ENCODE measurements around the gene INO80.

DNA sequence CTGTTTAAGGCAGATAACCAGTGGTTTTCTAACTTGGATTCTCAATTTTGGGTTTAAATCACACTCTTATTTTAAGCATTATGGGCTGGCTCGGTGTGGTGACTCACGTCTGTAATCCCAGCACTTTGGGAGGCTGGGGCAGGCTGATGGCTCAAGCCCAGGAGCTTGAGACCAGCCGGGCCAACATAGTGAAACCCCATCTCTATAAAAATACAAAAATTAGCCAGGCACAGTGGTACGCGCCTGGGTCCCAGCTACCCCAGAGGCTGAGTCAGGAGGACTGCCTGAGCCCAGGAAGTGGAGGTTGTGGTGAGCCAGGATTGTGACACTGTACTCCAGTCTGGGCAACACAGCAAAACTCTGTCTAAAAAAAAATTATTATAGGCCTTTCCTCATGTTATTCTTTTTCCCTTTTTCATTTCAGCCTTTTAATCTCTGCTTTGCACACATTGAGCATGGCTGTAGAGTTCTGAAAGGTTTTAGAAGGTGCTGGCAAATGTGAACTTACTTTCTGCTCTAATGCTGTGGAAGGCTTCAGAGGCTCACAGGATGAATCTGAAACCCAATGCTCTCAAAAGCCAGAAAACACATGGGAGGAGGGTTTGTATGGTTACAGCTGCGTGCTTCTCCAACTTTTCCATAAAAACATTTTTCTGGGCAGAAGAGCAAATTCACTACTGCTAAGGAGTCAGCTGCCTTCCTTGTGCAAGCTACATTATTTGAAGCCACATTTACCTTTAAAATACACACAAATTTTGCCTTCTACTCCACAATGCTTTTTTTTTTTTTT, 130.3 kb downstream of the INO80 start:
- TF ChIP-seq POLR2AphosphoS5 (IDR thresholded peaks at IDR 0.05; ENCODE audit: low read depth, low read length) (no peak), POLR2A (IDR thresholded peaks at IDR 0.05; ENCODE audit: low read depth, low read length) (no peak), TAF1 (IDR thresholded peaks at IDR 0.05; ENCODE audit: borderline replicate concordance, low read depth, low read length) (no peak)
